Stimulated activated CD8-positive, alpha-beta memory T cell treated with anti-CD3 and anti-CD28 coated beads, Interleukin-15, amount 100 ng/mL, for 4 hours (primary cell): ENCODE results near the gene KCNA2.

Experiments
- DNase-seq, 2 donors: peaks; one replicate each; pipeline ENCODE4 v3.0.0-alpha.2; 2020; ENCODE audit warnings: low read depth in 2 of 2

The KCNA2 gene

GRCh38 chr1:110566836-110567235, 39.3 kb downstream of the KCNA2 start:
- no peak for DNase-seq

DNA sequence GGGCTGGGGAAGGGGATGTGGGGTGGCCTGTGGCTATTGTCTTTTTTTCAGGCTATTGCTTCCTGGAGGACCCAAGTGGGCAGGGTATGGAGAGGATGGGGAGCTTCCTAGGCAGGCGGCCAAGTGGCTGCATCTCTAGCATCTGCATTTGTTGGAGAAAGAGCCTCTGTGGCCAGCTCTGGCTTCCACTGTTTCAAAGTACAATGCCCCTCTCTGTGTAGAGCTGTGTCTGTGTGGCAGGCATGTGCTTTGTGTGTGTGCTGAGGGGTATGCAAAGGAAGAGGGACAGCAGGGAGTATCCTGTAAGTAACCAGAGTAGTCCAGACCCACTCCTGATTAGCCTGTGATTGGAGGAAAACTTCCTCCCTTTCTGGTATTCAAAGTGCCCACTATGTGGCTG, 40.6 kb downstream of the KCNA2 start:
- DNase-seq = no peak

GRCh38 chr1:110563089-110563488, 43.1 kb downstream of the KCNA2 start:
- DNase-seq = no peak

- no peak for DNase-seq
These were observed 44.6 kb downstream of the KCNA2 start for GRCh38 chr1:110561596-110561995.

GRCh38 chr1:110559157-110559556, 47.0 kb downstream of the KCNA2 start:
- no peak for DNase-seq

DNA sequence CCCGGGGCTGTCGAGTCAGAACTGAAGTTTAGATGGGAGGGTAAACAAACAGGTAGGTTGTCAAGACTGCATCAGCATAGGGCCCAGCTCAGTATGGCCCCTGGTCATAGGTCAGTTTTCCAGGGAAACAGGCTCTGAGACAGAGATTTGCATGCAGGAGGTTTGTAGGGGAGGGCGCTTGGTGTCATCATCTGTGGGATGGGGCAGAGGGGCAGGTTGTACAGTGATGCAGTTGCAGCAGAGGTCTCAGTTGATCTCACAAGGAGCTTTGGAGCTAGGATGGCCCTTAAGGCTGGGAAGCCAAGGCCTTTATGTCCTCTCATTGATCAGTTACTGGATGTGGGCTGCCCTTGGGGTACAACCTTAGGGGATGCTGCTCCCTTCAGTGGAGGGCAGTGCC, 48.7 kb downstream of the KCNA2 start:
- DNase-seq = no peak

DNA sequence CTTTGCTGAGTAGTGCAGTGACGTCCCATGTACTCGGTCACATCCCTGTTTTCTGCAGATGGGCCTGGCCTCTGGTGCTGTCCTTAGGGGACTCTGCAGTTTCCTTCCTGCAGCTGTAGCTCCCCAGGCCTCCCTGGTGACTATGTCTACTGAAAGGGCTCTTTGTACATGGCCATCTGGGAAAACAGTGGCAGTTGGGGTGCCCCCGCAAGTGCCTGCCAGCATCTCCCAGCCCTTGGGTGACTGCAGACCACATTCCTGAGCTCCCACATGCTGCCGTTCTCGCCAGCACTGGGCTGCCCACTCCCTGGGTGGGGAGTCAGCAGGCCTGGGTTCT, 49.7 kb downstream of the KCNA2 start:
- DNase-seq = no peak

- no peak for DNase-seq
These were observed 50.2 kb downstream of the KCNA2 start for GRCh38 chr1:110555807-110556470.

- peak; percentile 23 to 36 for DNase-seq
These were observed 51.0 kb downstream of the KCNA2 start for GRCh38 chr1:110554871-110555801.

- DNase-seq = no peak
These were observed 54.8 kb downstream of the KCNA2 start for GRCh38 chr1:110551278-110551809.

DNA sequence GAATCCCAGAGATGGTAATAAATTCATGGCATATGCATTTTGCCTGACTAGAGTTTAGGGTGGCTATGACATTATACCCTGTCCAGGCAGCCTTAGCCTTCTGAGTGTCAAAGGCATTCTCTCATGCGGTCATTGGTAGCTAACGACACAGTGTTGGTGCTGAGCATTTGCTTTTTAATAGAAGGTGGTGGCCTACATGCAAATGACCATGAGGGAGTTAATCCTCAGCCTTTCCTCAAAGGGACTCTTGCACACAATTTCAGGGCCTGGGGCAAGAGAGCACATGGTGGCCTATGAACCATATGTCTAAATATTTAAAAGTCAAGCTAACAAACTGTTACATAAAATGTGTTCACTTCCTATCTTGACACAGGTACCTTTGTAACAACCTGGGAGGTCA, 56.3 kb downstream of the KCNA2 start:
- no peak for DNase-seq

- no peak for DNase-seq
These were observed 57.8 kb downstream of the KCNA2 start for GRCh38 chr1:110548381-110548780.

GRCh38 chr1:110547017-110547416, 59.1 kb downstream of the KCNA2 start:
- DNase-seq = no peak

DNA sequence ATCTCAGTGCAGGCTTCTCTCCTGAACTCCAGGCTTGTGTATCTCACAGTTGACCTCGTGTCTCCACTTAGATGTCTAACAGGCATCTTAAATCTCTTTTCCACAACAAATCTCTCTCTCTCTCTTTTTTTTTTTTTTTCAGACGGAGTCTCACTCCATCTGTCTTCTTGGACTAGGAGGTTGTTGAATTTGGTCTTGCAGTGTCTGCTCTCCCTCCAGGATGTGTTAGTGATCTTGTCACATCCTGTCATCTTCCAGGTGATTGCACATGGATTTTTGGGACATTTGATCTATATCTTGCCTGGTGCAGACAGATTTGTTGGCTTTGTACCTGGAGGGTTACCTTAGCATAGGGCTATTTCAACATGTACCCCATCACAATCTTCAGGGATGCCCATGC, 60.7 kb downstream of the KCNA2 start:
- DNase-seq = no peak

DNA sequence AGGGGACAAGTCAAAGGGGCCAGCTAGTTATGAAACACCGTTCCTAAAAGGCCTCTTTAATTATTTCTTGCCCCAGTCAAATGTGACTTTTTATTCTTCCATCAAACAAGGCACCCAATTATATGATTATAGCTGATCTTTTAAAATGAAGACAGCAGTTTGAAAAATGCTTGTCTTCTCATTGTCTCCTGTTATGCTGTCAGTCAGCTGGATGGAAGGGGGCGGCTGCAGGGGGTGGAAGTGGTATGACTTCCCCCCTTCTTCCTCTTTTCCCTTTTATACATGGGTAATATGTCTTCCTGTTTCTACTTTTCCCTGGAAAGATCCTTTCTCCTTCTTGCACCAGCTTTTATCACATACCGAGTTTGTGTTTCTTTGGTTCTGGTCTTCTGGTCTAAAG, 61.4 kb downstream of the KCNA2 start:
- no peak for DNase-seq
